HEK293T (cell line): ENCODE measurements around the gene LGI1.

Experiments used
- ELF4 ChIP-seq: fragments of 450-650 bp; IDR thresholded peaks from 2 replicates; pipeline ENCODE4 v1.6.1; 2017; ENCODE audit warnings: antibody characterized with exemption
- FOXM1 ChIP-seq: fragments of 450-650 bp; IDR thresholded peaks from 2 replicates; pipeline ENCODE4 v1.6.1; 2017; ENCODE audit warnings: mild to moderate bottlenecking, borderline replicate concordance
- LEF1 ChIP-seq: fragments of 450-650 bp; IDR thresholded peaks from 2 replicates; pipeline ENCODE4 v1.6.1; 2017; ENCODE audit warnings: mild to moderate bottlenecking, borderline replicate concordance
- PKNOX1 ChIP-seq: fragments of 450-650 bp; IDR thresholded peaks from 2 replicates; pipeline ENCODE4 v1.6.1; 2016
- SP1 ChIP-seq: fragments of 450-650 bp; IDR thresholded peaks from 2 replicates; pipeline ENCODE4 v1.6.1; 2017
- ZNF384 ChIP-seq: fragments of 450-650 bp; IDR thresholded peaks from 2 replicates; pipeline ENCODE4 v1.6.1; 2016

GRCh38 chr10:93797825-93798224, 40.1 kb downstream of the LGI1 start:
- TF ChIP-seq ZNF384 = no peak
- no peak for TF ChIP-seq ELF4
- no peak for TF ChIP-seq FOXM1
- TF ChIP-seq LEF1 = no peak
- TF ChIP-seq PKNOX1 = no peak
- no peak for TF ChIP-seq SP1
